GM12873 (cell line): ENCODE results near the gene USP32.

Experiments used
- TF ChIP-seq, protein P1 (sequence below): IDR thresholded peaks from 2 replicates; pipeline ENCODE4 v1.5.1; 2012; ENCODE audit warnings: low read depth, mild to moderate bottlenecking, moderate library complexity, low read length, control low read depth; ENCODE audit not compliant: insufficient read depth; ENCODE audit errors: missing control alignments

Gene USP32

GRCh38 chr17:60147553-60148223 is 244.2 kb downstream of the USP32 start:
- TF ChIP-seq, protein P1, sequence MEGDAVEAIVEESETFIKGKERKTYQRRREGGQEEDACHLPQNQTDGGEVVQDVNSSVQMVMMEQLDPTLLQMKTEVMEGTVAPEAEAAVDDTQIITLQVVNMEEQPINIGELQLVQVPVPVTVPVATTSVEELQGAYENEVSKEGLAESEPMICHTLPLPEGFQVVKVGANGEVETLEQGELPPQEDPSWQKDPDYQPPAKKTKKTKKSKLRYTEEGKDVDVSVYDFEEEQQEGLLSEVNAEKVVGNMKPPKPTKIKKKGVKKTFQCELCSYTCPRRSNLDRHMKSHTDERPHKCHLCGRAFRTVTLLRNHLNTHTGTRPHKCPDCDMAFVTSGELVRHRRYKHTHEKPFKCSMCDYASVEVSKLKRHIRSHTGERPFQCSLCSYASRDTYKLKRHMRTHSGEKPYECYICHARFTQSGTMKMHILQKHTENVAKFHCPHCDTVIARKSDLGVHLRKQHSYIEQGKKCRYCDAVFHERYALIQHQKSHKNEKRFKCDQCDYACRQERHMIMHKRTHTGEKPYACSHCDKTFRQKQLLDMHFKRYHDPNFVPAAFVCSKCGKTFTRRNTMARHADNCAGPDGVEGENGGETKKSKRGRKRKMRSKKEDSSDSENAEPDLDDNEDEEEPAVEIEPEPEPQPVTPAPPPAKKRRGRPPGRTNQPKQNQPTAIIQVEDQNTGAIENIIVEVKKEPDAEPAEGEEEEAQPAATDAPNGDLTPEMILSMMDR: no peak

- TF ChIP-seq, protein P1: no peak
Measured at GRCh38 chr17:60146206-60146605, 245.7 kb downstream of the USP32 start.

DNA sequence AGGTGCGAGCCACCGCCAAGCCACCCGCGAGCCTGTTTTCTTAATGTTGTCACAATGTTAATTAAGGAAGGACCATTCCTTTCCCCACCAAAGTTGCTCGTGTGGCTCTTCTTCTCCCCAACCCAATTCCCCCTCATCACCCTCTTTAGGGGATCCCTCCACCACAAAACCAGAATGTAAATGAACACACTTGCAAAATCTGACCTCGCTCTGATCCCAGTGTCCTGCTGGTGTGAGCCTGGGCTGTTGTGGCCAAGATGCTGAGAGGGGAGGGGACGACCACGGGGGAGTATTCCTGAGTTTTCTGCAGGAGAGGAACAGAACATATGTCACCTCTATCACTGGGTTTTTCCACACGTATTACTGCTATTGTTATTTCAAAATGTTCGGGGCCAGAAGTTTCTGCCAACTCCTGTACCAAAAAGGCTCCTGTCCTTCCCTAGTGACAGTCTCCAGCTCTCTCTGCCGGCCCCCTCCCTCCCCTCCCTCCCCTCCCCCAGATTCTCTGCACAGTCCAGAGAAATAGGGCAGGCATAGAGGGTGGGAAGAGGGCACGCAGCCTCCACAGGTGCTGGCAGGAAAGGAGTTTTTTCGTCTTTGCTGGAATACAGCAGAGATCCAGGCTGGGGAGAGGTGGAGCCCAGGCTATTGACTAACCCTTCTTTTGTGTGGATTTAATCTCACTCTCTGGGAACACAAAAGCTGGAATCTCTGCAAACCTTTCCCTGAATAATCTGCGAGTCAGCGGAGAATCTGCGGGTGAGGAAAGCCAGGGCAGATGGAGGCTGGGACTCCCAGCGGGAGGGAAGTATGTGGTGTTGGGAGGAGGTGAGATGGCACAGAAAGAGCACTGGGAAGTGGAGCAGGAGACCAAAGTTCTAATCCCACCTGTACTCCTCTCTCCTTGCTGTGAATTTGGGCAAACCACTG is 246.7 kb downstream of the USP32 start:
- TF ChIP-seq, protein P1: no peak

GRCh38 chr17:60142872-60143499 is 248.9 kb downstream of the USP32 start:
- TF ChIP-seq, protein P1: peak; percentile 83

- TF ChIP-seq, protein P1: no peak
Measured at GRCh38 chr17:60141111-60142018, 250.6 kb downstream of the USP32 start.

- TF ChIP-seq, protein P1: peak; percentile 57
Measured at GRCh38 chr17:60139438-60140285, 252.3 kb downstream of the USP32 start.
